Measurements from ENCODE around the gene CACNG5.

DNA sequence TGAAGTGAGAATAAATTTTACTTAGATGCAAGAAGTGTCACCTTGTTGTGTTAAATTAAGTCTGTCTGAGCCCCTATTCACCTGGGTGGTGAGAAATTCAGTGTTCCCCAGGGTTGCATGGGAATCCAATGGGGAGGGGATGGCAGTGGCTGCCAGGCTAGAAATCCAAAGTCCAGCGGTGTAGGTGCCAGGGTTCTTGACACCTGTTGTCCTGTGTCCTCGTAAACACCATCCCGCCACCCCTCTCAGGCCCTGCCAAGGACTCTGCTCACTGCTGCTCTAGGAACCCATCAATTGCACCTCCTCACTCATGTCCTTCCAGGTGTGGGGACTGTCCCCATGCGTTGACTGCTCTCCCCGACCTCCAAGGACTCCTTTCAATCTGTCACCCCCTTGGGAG, 58.9 kb downstream of the CACNG5 start:
- TF ChIP-seq, protein P1, sequence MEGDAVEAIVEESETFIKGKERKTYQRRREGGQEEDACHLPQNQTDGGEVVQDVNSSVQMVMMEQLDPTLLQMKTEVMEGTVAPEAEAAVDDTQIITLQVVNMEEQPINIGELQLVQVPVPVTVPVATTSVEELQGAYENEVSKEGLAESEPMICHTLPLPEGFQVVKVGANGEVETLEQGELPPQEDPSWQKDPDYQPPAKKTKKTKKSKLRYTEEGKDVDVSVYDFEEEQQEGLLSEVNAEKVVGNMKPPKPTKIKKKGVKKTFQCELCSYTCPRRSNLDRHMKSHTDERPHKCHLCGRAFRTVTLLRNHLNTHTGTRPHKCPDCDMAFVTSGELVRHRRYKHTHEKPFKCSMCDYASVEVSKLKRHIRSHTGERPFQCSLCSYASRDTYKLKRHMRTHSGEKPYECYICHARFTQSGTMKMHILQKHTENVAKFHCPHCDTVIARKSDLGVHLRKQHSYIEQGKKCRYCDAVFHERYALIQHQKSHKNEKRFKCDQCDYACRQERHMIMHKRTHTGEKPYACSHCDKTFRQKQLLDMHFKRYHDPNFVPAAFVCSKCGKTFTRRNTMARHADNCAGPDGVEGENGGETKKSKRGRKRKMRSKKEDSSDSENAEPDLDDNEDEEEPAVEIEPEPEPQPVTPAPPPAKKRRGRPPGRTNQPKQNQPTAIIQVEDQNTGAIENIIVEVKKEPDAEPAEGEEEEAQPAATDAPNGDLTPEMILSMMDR (IDR thresholded peaks at IDR 0.05) = no peak
- no peak for TF ChIP-seq POLR2A (IDR thresholded peaks at IDR 0.05)
